GM12892 (cell line): ENCODE measurements around the gene RNF34.
A peak's percentile ranks its signal among the peaks of the same experiment; 100 is the strongest.

ENCODE experiments used
- DNase-seq: peaks from one replicate; pipeline ENCODE4 v3.0.0; 2011; ENCODE audit not compliant: insufficient read length
- FAIRE-seq: peaks from 2 replicates; lab custom pipeline; 2011; peaks lifted over from hg19 to GRCh38; lab: Jason Lieb, UNC
- POLR2A ChIP-seq: IDR thresholded peaks from 2 replicates; pipeline ENCODE4 v1.6.1; 2011; ENCODE audit warnings: low read depth, low read length, control low read depth
- POLR2AphosphoS5 ChIP-seq: IDR thresholded peaks from 2 replicates; pipeline ENCODE4 v1.6.1; 2011; ENCODE audit warnings: low read depth, low read length, control low read depth
- TAF1 ChIP-seq: IDR thresholded peaks from 2 replicates; pipeline ENCODE4 v1.6.1; 2011; ENCODE audit warnings: low read depth, mild to moderate bottlenecking, control low read depth, low read length, borderline replicate concordance

The RNF34 gene

GRCh38 chr12:121464331-121464730, 64.4 kb downstream of the RNF34 start:
- no peak for DNase-seq
- no peak for TF ChIP-seq TAF1
- 0 out of 2 replicates have a peak, but pooled peaks have one; percentile 25 for TF ChIP-seq POLR2A
- FAIRE-seq: no peak

- TF ChIP-seq POLR2A (no peak), TAF1 (no peak), POLR2AphosphoS5 (no peak)
- FAIRE-seq: no peak
- no peak for DNase-seq
These were observed 66.2 kb downstream of the RNF34 start for GRCh38 chr12:121465921-121466793.

GRCh38 chr12:121466794-121467637, 67.1 kb downstream of the RNF34 start:
- FAIRE-seq (peak; percentile 92), DNase-seq (peak; percentile 90)

GRCh38 chr12:121467638-121468498, 68.0 kb downstream of the RNF34 start:
- DNase-seq: no peak
- no peak for FAIRE-seq
- no peak for TF ChIP-seq TAF1
- TF ChIP-seq POLR2AphosphoS5: no peak
- TF ChIP-seq POLR2A: peak; percentile 35; the same call in 1 of the 2 replicates

More at GRCh38 chr12:121466794-121467637, 67.1 kb downstream of the RNF34 start:
- TF ChIP-seq TAF1 (no peak), POLR2A (no peak), POLR2AphosphoS5 (no peak)

- TF ChIP-seq TAF1: no peak
- TF ChIP-seq POLR2AphosphoS5: no peak
- no peak for TF ChIP-seq POLR2A
- DNase-seq (no peak), FAIRE-seq (no peak)
These were observed 68.5 kb downstream of the RNF34 start for GRCh38 chr12:121468499-121468801.

GRCh38 chr12:121470751-121471150, 70.8 kb downstream of the RNF34 start:
- no peak for DNase-seq
- FAIRE-seq: no peak
- TF ChIP-seq POLR2A: no peak
- no peak for TF ChIP-seq TAF1
- no peak for TF ChIP-seq POLR2AphosphoS5

- DNase-seq: no peak
- FAIRE-seq: no peak
- no peak for TF ChIP-seq TAF1
These were observed 72.4 kb downstream of the RNF34 start for GRCh38 chr12:121472150-121472905.
